NCI-H345 (cell line): ENCODE data around the gene PRKCE.
A peak's percentile ranks its signal among the peaks of the same experiment; 100 is the strongest.

Source experiments
- DNase-seq: peaks from one replicate; lab custom pipeline; 2025; lab: John Stamatoyannopoulos, UW

Gene PRKCE

DNA sequence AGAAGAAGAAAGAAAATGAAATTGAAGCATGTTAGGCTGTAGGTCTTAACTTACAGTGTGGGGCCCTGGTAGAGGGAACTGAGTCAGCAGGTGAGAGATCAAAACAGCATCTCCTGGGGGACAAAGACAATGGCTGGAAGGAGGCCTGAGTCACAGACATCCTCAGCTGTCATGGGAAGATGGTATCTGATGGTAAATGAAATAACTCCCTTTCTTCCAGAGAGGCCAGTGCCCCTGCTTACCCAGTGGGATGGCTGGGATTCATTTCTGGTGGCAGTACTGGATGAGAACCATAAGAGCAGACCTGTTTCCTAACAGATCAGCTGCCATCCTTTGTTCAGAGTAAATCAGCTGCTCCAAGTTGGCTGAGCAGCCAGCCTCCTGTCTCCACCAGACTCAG lies 394.4 kb downstream of the PRKCE start:
- no peak for DNase-seq

DNA sequence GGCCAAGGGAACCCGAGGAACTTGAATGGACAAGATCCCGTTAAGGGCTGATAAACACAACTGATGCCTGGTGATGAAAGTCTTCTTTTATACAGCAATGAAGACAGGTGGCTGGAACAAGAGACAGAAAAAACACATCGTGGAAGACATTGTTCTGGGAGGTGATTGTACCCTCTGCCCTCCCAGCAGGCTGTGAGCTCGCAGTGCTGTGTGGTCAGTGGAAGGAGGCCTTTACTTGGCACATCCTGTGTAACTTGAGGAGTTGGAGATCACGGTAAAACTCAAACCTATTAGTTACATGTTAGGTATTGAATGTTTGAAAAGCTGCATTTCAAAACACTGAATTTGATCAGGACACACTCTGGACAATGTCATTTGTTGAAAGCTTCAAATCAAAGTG lies 395.8 kb downstream of the PRKCE start:
- DNase-seq = no peak

DNA sequence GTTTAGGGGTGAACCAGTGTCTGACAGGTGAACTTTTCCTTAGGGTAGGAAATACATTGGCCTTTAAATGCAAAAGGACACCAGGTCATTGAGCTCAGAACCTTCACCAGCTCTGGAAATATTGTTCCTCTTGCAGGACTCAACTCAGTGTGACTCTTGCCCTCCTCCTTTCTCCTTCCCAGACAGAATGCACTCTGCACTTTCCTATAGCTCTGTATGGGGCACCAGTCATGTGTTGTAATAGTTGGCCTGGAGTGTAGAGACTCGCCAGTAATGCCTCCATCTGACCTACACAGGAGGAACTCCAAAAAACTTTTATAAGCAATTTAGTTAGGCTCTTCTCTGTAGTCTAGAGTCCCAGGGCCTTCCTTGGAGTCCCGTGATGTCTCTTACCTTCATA lies 397.2 kb downstream of the PRKCE start:
- DNase-seq = no peak

DNA sequence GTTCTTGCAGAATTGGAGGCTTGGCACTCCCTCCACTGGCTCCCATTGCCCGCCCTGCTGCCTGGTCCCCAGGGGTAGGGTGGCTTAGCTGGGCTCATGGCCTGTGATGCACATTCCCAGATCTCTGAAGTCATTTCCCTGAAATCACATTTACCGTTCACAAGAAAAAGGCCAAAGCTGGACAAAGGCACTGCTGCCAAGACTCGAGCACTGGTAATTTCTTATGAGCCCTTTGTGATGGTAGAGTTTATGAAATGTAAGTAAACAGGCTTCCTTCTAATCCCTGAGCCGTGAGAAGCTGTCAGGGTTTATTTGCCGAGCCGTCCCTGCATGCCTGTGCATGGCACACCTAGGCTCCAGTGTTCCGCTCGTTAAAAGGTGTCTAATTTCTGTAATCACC lies 398.6 kb downstream of the PRKCE start:
- DNase-seq = no peak

DNA sequence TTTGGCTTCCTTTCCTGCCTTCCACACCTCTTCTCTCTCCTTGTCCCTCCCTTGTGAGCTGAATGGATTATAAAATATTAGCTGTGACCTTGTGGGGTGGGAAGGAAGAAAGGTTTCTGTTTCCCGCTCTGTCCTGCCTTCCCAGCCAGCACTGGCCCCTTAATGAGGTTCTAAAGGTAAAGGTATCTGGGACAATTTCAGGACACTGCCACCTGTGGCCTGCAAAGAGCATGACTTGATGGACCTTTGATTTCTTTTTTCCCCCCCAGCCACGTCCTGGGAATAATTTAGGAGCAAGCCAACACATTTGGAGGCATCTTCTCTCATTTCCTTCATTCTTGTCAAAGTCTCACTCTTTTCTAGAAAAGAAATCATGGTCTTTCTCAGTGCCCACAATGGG lies 399.0 kb downstream of the PRKCE start:
- no peak for DNase-seq

DNA sequence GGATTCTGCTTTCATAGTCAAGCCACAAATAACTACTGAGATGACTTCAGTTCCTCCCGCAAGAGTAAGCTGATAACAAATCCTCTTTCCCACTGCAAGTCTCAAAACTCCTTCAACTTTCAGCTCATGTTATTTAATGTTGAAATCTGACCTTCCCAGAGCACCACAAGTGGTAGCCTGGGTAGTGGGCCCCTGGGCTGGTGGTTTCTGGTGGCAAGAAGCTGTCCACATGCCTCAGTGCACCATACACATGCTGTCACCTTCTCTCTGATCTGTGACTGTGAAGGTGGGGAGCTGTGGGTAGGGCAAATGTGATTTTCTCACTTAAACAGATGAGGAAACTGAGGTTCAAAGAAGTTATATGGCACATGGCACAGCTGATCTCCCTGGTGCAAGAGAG lies 399.6 kb downstream of the PRKCE start:
- DNase-seq = no peak

DNA sequence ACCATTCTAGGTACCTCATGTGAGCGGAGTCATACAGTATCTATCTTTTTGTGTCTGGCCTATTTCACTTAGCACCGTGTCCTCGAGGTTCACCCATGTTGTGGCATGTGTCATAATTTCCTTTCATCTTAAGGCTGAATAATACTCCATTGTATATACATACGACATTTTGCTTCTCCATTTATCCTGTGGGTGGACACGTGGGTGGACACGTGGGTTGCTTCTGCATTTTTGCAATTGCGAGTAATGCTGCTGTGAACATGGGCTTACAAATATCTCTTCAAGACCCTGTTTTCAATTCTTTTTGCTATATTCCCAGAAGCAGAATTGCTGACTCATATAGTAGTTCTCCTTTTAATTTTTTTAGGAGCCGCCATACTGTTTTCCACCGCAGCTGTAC lies 402.1 kb downstream of the PRKCE start:
- no peak for DNase-seq

DNA sequence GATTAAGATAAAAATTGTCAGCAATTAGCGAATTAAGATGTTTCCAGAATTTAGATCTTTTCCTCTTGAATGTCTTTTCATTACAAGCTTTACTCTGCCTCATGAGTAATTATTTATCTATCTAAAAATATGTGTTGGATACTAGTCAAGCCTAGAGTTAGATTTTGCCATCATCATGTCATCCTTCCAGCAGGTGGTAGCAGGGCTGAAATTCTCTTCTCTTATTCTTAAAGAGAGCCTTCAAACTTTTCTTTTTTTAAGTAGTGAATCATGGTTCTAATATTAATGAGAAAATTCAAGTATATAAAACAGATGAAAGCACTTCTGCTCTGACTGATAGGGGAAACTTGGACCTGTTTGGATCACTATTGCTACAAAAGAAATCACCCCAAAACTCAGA lies 405.1 kb downstream of the PRKCE start:
- DNase-seq = no peak

DNA sequence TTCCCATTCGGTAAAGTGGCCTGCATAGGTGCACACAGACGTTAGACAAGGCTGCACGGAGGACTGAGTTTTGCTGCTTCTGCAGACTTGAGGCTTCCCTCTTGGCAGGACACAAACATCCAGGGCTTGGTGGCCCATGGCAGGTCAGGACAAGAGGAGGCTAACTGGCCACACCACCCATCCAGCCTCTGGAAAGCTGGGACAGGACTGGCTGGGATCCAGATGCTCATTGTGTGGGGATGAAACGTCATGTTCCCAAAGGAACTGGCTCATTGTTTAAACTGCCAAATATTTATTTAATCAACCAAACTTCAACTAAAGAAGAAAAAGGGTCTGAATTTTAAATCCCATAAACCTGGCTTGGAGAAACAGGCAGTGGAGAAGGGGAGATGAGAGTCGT lies 406.7 kb downstream of the PRKCE start:
- no peak for DNase-seq

DNA sequence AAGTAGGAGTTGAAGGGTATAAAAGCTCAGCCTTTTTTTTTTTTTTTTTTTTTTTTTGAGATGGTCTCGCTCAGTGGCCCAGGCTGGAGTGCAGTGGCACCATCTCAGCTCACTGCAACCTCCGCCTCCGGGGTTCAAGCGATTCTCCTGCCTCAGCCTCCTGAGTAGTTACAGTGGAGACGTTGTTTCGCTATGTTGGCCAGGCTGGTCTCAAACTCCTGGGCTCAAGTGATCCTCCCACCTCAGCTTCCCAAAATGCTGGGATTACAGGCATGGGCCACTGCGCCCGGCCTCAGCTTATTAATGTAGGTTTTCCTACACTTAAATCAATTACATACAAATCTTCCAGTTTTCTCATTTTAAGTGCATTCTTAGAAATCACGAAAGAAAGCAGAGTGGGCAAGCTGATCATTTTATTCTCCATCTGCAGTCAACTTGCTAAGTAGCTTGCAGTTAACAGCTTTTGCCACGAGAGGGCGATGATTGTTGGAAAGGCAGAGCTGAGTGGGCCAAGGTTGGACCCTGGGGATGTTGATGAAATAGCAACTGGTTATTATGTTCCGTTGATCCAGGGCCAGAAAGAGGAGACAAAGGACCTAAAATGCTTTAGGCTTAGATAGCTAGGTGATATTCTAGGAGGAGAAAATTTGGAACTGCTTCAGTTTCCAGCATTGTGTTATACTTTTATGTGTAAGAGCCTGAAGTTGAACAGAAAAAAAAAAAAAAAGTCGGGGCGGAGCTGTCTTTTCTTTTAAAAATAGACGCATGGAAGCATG lies 411.4 kb downstream of the PRKCE start:
- DNase-seq = peak; percentile 75

DNA sequence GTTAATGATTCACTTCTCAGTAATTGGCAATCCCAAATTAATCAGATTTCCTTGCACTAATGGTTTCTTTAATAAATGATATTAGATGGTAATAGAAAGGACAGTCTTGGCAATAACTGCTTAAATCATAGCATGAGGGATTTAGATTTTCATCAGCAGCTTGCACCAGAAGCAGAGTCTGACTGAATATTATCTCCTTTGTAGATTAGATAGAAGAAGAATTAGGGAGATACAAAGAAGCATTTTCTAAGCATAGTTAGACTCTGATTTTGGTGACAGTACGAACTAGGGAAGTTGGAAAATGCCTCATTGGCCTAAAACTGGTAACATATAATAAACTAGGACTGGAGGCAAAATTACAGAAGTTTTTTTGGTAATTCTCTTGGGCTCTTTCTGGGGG lies 412.9 kb downstream of the PRKCE start:
- no peak for DNase-seq

DNA sequence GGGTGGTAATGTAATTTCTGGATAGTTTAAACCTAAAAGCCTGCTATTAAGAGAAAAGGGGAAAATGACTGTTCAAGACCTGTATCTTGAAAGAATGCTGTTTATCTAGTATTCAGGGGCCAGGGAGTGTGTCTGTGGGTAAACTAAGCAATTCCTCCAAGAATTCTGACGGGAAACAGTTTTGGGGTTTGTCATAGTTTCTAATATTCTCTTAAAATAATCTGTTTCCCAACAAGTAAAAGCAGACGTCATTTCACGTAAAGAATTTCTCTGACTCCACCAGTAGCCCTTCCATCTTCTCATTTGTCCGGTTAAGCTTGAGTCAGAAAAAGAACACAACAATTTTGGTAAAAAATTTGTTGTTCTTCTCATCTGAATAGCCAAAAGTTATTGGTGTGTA lies 413.7 kb downstream of the PRKCE start:
- no peak for DNase-seq

DNA sequence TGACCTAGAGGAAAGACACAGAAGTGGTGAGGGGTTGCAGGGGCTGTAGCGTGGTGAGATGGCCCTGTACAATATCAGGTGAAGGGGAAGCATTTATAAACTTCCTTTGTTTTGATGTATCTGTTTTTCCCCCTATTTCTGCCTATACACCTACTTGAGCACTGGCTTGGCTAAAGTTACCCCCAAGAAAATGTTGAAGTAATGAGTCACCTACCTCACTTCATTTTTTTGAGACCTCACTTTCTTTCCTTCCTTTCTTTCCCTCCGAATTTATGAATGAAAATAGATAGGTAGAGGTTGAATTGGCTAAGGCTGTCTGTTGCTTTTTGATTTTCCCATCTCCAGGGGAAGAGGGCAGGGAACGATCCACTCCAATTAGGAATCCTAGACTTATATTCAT lies 414.6 kb downstream of the PRKCE start:
- DNase-seq = no peak

DNA sequence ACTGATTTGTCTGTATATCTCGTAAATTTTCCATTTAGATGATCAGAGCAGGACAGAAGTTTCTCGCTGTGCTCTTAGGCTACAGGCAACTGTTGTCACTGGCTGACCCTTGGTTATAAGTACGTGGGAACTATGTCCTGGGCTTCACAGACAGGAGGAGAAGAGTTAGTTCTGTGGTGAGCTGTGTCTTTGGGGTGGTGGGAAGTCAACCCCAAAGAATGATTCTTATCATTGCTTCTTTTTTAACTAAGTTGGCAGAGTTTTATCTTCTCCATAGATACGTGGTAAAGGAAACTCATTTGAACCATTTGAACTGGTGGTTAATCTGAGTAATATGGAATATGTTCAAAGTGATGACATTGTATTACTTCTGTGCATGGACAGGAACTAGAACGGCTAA lies 415.1 kb downstream of the PRKCE start:
- DNase-seq = no peak

DNA sequence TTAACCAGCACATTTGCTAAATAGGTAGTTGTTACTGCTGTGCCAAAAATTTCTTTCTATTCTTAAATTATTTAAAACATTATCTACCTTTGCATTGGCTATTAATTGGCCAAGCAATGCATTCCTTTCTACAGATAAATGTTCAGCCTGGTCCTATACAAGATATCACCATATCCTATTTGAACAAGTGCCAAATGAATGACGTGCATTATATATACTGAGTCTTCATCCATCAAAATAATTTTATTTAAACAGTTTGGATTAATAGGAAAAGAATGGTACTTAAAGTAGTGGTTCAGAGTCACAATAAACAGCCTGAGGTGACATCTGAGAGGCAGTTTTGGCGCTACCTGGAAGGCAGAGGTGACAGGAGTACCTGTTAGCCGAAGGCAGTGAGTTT lies 415.6 kb downstream of the PRKCE start:
- DNase-seq = no peak

DNA sequence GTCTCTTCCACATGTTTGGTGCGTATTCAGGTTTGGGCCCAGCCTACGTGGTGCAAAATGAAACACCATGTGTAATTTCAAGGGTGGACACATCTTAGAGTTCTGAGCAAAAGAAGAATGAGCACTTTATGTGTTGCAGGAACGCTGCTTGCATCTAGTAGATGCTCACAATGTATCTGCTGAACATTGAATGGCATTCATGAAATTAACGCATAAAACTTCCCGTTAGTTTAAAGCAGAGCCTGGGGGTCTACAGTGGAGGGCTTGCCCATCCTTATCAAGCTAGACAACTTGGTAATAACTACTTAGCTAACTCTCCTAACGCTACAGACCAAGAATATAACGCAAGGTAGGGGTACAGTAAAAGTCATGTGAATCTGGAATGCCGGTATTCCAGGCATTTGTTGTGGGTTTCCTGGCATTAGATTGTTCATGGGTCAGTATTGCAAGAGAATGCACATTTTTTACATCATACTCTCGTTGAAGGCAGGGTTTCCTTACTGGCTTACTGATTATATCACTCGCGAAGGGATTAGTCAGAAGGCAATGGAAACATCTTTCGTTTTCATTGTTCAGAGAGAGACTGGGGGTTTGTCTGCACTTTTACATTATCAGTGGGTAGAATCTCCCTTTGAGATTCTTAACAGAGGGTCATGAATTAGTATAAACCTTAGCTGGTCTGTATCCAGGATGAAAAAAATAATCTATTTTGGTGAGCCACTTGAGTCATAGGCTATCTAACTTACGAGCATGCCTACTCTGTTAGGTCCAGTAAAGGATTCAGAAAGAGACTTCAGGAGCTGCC lies 416.2 kb downstream of the PRKCE start:
- DNase-seq = no peak

DNA sequence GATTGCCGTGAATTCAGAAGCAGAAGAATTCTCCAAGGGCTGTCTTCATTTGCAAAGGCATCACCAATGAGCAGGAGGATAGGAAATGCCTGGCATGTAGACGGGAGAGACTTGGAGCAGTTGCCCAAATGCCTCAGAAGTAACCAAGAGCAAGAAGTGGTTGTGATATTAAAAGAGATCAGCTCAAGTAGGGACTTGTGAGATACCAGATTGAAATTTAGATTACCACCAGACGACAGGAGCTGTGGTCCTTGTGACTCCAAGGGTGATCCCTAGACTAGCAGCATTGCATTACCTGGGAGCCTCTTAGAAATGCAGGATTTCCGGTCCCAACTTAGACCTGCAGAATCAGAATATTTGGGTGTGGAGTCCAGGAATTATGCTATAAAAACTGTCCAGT lies 417.2 kb downstream of the PRKCE start:
- no peak for DNase-seq

DNA sequence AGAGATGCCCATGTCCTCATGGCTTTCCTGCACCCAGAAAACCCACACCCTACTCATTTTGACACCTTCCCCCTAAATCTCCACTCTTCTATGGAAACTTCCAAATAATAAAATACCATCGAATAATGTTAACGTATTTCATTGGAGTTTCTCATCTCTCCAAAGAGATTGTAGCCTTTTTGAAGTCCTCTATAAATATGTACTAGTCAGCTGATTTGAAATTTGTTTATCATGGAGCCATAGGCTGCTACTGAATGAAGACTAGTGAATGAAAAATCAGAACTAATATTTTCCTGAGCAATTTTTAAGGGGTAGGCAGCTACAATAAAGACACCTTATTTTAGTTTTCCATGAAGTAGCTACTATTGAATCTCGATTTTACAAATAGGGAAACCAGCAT lies 419.6 kb downstream of the PRKCE start:
- no peak for DNase-seq

DNA sequence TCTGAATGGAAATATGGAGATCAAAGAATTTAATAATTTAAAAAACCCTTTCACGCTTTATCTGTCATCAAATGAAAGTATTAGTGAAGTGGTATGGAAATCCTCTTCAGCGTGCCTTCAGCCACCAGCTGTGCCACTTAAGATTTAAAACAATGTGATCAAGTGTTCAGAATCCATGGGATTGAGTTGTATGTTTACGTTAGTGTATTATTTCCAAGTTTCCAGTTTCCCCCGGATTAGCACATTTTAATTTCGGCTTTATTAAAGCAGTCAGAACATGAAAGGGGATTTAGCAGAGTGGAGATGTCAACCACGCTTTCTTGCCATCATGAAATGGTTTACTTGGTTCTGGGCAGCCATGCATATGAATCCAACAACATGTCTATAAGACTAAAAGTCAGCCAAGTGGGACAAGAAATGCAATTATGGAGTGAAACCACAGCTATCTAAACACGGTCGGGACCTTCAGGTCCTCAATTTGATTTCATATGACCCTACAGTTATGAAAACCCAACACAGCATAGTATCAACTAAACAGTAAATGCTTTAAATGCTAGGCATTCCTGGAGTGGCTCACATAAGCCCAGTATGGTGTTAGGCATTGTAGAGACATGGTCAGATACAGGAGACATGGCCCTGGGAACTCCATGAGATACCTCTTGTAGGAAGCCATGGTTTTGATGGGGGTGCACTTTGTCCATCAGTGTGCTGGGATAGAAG lies 420.8 kb downstream of the PRKCE start:
- no peak for DNase-seq

DNA sequence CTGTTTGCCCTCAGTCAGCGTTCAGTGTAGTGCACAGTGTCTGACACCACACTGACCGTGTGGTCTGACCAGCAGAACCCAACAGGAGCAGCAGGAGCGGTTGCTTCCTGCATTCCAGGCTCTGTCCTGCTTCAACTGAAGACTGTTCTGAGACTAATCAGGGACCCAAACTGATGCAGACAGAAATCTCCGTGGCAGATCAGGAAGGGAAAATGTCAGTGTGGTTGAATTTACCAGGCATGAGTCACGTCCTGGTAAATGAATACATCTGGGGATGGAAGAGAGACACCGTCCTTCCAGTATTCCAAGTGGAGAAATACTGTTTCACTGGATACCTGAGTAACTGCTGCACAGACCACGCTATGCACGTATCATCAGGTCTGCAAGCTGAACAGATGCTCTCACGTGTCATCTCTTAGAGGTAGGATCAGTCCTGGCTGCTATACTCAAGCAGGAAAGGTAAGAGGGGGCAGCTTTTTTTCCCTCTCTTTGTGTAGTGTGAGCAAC lies 422.1 kb downstream of the PRKCE start:
- no peak for DNase-seq

DNA sequence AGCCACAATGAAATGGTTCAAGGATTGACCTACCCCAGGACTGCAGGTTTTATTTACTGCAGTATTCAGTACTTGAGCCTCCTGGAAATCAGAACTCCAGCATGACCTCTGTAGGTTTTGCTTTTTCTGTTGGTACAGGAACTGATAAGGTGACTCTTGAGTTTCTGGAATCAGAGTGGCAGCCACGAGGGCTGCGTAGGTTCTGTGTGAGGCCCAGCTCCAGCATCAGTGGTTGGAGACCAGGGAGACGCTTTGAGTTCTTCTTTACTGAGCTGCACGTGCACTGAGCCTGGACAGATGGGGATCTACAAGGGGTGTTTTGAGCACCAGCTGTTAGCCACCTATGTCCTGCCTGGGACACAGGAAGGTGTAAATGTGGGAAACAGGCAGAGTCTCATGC lies 423.0 kb downstream of the PRKCE start:
- no peak for DNase-seq

DNA sequence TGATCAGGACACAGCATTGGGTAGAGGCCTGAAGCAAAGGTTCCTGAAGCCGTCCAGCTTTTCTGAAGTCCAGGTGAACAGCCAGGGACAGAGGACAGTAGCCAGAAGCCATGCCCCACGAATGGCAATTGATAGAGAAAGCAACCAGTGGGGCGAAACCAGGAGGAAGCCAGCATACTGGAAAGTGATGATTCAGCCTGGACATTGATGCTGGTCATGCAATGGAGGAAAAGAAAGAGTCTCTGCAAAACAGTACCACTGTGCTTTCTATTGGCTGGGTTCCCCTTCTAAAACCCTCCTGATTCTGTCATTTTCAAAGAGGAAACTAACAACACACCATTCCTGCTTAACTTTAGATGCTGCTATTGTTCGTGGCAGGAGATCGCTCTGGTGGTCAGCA lies 424.4 kb downstream of the PRKCE start:
- no peak for DNase-seq

DNA sequence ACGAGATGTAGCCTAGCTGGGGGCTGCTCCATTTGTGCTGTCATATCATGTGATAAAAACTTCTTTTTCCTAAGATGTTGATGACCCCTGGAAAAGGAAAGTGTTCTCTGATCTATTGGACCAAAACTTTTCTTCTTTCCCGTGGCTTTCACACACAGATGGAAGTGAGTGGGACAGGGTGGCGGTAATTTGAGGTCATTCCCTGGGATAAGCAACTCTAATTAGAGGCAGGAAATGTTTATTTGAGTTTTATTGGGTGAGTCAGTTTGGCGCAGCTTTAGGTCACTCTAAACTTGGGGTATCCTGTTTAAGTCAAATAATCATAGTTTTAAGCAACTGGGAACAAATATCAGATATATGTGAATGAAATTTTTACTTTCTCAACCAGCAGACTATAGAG lies 424.8 kb downstream of the PRKCE start:
- DNase-seq = no peak
